ENCODE measurements around the gene C2orf72. TPM values are rescaled to one million over a fixed set of nuclear protein-coding genes. Genes with fewer than 3 reads are reported as not detected.

C2orf72 gene
- total and polyA plus RNA-seq, 2 of the 13 experiments (the other 11 are each of a cell fraction or from before 2014, with no cell fraction given): 147 to 203 TPM

- TF ChIP-seq MXD4 (CRISPR knock-in tag; IDR thresholded peaks at IDR 0.05): no peak
- peak; percentile 95 for TF ChIP-seq KAT8 (CRISPR knock-in tag; IDR thresholded peaks at IDR 0.05)
- no peak for TF ChIP-seq NFIB (CRISPR knock-in tag; IDR thresholded peaks at IDR 0.05; ENCODE audit: borderline replicate concordance)
- 0 out of 2 replicates have a peak, but pooled peaks have one; percentile 29 for TF ChIP-seq E2F5 (CRISPR knock-in tag; conservative IDR thresholded peaks at IDR 0.05)
- no peak for TF ChIP-seq ZSCAN29 (CRISPR knock-in tag; conservative IDR thresholded peaks at IDR 0.05)
- TF ChIP-seq, protein P1, sequence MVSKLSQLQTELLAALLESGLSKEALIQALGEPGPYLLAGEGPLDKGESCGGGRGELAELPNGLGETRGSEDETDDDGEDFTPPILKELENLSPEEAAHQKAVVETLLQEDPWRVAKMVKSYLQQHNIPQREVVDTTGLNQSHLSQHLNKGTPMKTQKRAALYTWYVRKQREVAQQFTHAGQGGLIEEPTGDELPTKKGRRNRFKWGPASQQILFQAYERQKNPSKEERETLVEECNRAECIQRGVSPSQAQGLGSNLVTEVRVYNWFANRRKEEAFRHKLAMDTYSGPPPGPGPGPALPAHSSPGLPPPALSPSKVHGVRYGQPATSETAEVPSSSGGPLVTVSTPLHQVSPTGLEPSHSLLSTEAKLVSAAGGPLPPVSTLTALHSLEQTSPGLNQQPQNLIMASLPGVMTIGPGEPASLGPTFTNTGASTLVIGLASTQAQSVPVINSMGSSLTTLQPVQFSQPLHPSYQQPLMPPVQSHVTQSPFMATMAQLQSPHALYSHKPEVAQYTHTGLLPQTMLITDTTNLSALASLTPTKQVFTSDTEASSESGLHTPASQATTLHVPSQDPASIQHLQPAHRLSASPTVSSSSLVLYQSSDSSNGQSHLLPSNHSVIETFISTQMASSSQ (IDR thresholded peaks at IDR 0.05; ENCODE audit: low read depth): 0 out of 2 replicates have a peak, but pooled peaks have one; percentile 42
- TF ChIP-seq, protein P1 (CRISPR knock-in tag; IDR thresholded peaks at IDR 0.05; ENCODE audit: borderline replicate concordance): peak; percentile 26; the same call in 1 of the 2 replicates
- peak; percentile 15; the same call in 1 of the 2 replicates for TF ChIP-seq ZNF512 (CRISPR knock-in tag; IDR thresholded peaks at IDR 0.05)
- peak; percentile 95 for TF ChIP-seq KDM5A (IDR thresholded peaks at IDR 0.05; ENCODE audit: borderline replicate concordance, low read length)
- TF ChIP-seq BCL6 (CRISPR knock-in tag; IDR thresholded peaks at IDR 0.05): peak; percentile 44; the same call in 1 of the 2 replicates
- TF ChIP-seq PHF8 (CRISPR knock-in tag; IDR thresholded peaks at IDR 0.05): peak; percentile 95
- TF ChIP-seq DNMT3B (CRISPR knock-in tag; conservative IDR thresholded peaks at IDR 0.05): no peak
- TF ChIP-seq MLX (CRISPR knock-in tag; IDR thresholded peaks at IDR 0.05): peak; percentile 18; the same call in 1 of the 2 replicates
- TF ChIP-seq CSRNP2 (CRISPR knock-in tag; conservative IDR thresholded peaks at IDR 0.05; ENCODE audit: low read depth): no peak
- TF ChIP-seq SP1 (IDR thresholded peaks at IDR 0.05): no peak
- peak; percentile 85 for TF ChIP-seq SP1 (CRISPR knock-in tag; IDR thresholded peaks at IDR 0.05)
- no peak for TF ChIP-seq PAF1 (CRISPR knock-in tag; IDR thresholded peaks at IDR 0.05)
- TF ChIP-seq IRF9 (CRISPR knock-in tag; IDR thresholded peaks at IDR 0.05; ENCODE audit: borderline replicate concordance): peak; percentile 70; the same call in 1 of the 2 replicates
These were observed 19.4 kb downstream of the C2orf72 start, which contains the start of gene PSMD1 (continued) for GRCh38 chr2:231056453-231057416.

Measured in HepG2 (cell line).